ENCODE results near the gene GLIS2. TPM values are rescaled to one million over a fixed set of nuclear protein-coding genes. Genes with fewer than 3 reads are reported as not detected.
"Not testable (repeated sequence)": the region's sequence is repeated elsewhere in the genome, so short reads cannot be mapped to it uniquely, and the experiment has no call there.

Gene GLIS2
- total RNA-seq, 1 donor from 2014 or later: 1.6 TPM

- Mint-ChIP-seq H3K27me3 (ENCODE audit: unreplicated experiment) (no peaks in the 10 kb centered on the region), H3K4me3 (ENCODE audit: unreplicated experiment) (peak overlapping the region; percentile 57), H3K36me3 (ENCODE audit: low read depth, unreplicated experiment) (peaks cover 13% of the 10 kb centered on the region), H3K9me3 (ENCODE audit: unreplicated experiment) (no peaks in the 10 kb centered on the region), H3K4me1 (ENCODE audit: unreplicated experiment) (no peaks in the 10 kb centered on the region), H3K27ac (ENCODE audit: unreplicated experiment) (no peak overlapping the region)
- no peak for DNase-seq (ENCODE audit: low spot score)
- no peak for TF ChIP-seq CTCF (IDR thresholded peaks at IDR 0.05; ENCODE audit: unreplicated experiment)
Measured at GRCh38 chr16:4342866-4343744, 27.2 kb downstream of the GLIS2 start.

- H3K4me3 Mint-ChIP-seq (ENCODE audit: unreplicated experiment); H3K9me3 Mint-ChIP-seq (ENCODE audit: unreplicated experiment); H3K27me3 Mint-ChIP-seq (ENCODE audit: unreplicated experiment); DNase-seq (ENCODE audit: low spot score); H3K4me1 Mint-ChIP-seq (ENCODE audit: unreplicated experiment): not testable (repeated sequence)
- Mint-ChIP-seq H3K27ac (ENCODE audit: unreplicated experiment) (peak overlapping the region; percentile 42), H3K36me3 (ENCODE audit: low read depth, unreplicated experiment) (peaks cover 17% of the 10 kb centered on the region)
Measured at GRCh38 chr16:4344300-4344982, 28.6 kb downstream of the GLIS2 start.

GRCh38 chr16:4344983-4345835 lies 29.3 kb downstream of the GLIS2 start:
- Mint-ChIP-seq H3K27ac (ENCODE audit: unreplicated experiment) (peak overlapping the region; percentile 42), H3K4me3 (ENCODE audit: unreplicated experiment) (no peak overlapping the region), H3K4me1 (ENCODE audit: unreplicated experiment) (no peaks in the 10 kb centered on the region), H3K27me3 (ENCODE audit: unreplicated experiment) (peaks cover 3% of the 10 kb centered on the region), H3K36me3 (ENCODE audit: low read depth, unreplicated experiment) (peaks cover 17% of the 10 kb centered on the region), H3K9me3 (ENCODE audit: unreplicated experiment) (no peaks in the 10 kb centered on the region)
- no peak for DNase-seq (ENCODE audit: low spot score)
- TF ChIP-seq CTCF (IDR thresholded peaks at IDR 0.05; ENCODE audit: unreplicated experiment): no peak

- Mint-ChIP-seq H3K4me1 (ENCODE audit: unreplicated experiment) (no peaks in the 10 kb centered on the region), H3K4me3 (ENCODE audit: unreplicated experiment) (no peak overlapping the region), H3K9me3 (ENCODE audit: unreplicated experiment) (no peaks in the 10 kb centered on the region), H3K27me3 (ENCODE audit: unreplicated experiment) (peaks cover 3% of the 10 kb centered on the region), H3K36me3 (ENCODE audit: low read depth, unreplicated experiment) (peaks cover 17% of the 10 kb centered on the region), H3K27ac (ENCODE audit: unreplicated experiment) (no peak overlapping the region)
- no peak for DNase-seq (ENCODE audit: low spot score)
- no peak for TF ChIP-seq CTCF (IDR thresholded peaks at IDR 0.05; ENCODE audit: unreplicated experiment)
Measured at GRCh38 chr16:4345836-4346781, 30.2 kb downstream of the GLIS2 start.
